Suppressor macrophage (primary cell): ENCODE data around the gene PFN3.

Experiments
- DNase-seq, 4 experiments: peaks; one replicate each; pipeline ENCODE4 v3.0.0-alpha.2; 2020 to 2022

PFN3 gene

DNA sequence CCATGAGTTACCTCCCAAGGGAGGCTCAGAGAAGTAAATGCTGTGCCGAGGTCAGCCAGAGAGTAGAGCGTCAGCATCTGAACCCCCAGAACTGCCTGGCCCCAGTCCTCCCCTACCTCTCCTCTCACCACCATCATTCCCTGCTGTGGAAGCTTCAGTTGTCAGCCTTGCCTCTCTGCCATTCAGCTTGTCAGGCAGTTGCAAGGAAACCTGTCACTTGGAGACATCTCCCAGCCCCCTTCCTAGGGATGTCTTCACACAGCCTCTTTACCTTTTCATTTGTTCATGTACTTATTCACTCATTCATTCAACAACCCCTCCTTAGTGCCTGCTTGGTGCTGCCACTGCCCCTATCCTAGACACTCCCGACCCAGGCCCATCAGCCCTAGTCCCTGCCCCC lies 40.6 kb downstream of the PFN3 start:
- no peak for DNase-seq

DNA sequence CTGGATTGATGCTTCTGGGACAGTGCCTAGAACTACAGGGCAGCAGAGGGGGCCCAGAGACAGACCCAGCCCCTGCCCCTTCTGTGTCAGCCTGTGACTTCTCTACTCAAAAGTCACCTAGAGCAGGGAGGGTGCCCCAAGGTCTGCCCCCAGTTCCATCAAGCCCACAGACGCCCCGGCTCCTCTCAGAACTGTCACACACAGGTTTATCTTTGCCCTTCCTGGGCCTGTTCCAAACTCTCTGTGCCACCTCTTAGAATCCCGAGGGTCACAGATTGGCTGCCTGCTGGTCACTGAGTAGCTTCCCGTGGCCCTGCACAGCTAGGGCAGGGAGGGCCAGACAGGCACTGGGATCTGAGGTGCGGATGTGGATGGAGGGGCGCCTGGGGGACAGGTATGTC lies 41.0 kb downstream of the PFN3 start:
- DNase-seq = no peak

- peak in 1 of 4 experiments; percentile 29 for DNase-seq
These were observed 42.1 kb downstream of the PFN3 start for GRCh38 chr5:177358370-177358819.

GRCh38 chr5:177357459-177358351 lies 42.8 kb downstream of the PFN3 start, which contains the start of gene RGS14:
Gene RGS14, plus strand, starts transcription at chr5:177357924. Its CDS starts 101 bp downstream, at chr5:177358025.
- DNase-seq = peak; percentile 77 to 93 (median 88)

DNA sequence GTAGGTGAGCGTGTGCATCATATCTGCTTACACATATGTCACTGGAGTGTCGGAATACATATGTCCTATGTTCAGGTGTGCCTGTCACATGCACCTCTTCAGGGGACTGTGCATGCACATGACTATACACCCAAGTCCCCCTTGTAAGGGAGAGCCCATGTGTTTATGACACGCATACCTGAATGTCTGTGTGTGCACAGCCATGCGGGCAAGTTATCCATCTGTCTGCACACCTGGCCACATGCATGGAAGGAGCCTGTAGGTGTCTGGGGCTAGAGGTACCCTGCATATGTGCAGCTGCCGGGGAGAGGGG lies 43.4 kb downstream of the PFN3 start:
- no peak for DNase-seq

DNA sequence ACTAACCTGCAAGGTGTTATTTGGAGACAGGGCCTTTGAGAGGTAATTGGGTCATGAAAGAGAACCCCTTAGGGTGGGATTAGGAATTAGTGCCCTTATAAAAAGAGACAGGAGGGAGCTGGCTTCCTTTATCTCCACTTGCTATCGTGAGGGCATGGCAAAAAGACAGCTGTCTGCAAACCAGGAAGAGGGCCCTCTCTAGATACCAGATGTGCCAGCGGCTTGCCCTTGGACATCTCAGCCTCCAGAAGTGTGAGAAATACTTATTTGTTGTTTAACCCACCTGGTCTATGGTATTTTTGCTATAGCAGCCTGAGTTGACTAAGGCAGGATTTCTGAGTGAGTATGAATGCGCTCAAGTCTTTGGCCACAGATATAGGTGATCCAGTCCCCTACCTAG lies 43.7 kb downstream of the PFN3 start:
- peak in 1 of 4 experiments; percentile 36 for DNase-seq

GRCh38 chr5:177355868-177356168 lies 44.6 kb downstream of the PFN3 start:
- peak in 3 of 4 experiments; percentile 42 to 57 (median 56) for DNase-seq

GRCh38 chr5:177355162-177355867 lies 45.1 kb downstream of the PFN3 start:
- DNase-seq = no peak

GRCh38 chr5:177354711-177355110 lies 45.8 kb downstream of the PFN3 start:
- DNase-seq = peak; percentile 69 to 80 (median 78)

DNA sequence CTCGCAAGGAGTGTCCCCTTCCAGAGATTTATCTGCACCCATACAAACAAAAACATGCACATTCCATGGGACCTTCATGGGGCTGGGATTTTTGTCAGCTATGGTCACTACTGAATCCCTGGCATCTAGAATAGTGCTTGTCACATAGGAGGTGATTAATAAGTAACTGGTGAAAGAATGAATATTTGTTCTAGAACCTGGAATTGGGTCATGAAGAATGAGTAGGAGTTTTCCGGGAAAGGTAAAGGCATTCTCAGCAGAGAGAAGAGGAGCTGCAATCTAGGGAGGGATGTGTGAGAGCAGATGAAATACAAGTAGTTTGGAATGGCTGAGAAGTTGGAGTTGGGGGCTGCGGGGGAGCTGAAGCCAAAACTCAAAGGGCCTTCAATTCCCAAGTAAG lies 46.2 kb downstream of the PFN3 start:
- no peak for DNase-seq

DNA sequence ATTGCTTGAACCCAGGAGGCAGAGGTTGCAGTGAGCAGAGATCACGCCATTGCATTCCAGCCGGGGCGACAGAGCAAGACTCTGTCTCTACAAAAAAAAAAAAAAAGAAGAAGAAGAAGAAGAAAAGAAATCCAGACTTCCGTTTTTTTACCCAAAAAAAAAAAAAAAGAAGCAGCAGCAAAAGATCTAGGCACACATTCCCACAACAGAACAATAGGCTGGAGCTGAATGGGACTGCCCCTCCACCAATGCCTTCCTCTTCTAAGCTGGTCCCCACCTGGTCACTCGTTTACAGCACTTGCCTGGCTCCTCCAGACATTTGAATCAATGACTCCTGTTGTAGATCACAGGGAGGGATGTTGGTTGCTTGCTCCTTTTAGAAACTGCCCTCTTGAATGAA lies 47.4 kb downstream of the PFN3 start:
- DNase-seq = peak; percentile 35 to 77 (median 65)

DNA sequence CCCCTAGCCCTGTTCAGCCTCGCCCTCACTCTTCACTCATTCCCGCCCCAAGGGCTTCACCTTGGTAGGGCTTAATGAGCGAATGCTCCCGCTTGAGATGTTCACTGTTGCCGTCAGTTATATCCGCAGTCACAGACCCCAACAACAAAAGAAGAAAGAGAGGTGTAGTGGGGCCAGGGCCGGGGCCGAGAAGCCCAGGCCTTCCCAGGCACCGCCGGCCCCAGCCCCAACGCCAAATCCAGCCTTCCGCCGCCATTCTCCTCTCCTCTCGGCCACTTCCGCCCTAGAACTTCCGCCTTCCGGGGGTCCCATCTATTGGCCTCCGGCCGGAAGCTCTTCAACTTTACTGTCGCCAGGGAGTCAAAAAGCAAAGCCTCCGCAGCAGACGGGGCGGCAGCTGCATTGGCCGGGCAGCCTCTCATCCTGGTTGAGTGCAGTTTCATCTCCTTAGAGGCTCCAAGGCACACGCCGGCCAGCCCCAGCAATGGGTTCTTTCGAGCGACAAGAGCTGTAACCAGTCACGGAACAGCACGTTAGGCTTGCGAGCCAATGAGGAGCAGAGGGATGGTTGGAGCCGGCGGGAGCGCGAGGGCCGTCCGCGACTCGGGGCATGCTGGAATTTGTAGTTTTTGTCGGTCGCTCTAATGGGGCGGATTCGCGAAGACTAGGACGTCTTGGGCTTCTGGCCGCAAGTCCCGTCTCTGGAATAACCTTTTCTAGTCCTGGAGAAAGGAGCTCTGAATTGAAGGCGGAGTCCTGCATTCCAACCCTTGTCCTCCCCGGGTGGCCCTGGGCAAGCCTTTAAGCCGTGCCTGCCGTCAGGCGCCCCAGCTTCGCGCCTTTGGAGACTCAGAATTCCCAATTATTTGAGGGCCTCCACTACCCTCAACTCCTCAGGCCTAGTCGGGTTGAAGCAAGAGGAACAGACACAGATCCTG lies 48.8 kb downstream of the PFN3 start, which contains the start of gene LMAN2:
Gene LMAN2 (minus strand): TSS at position 277 of the 938 bp plus-strand sequence. CDS start 21 bp downstream, at position 256.
- peak; percentile 93 to 97 (median 97) for DNase-seq

DNA sequence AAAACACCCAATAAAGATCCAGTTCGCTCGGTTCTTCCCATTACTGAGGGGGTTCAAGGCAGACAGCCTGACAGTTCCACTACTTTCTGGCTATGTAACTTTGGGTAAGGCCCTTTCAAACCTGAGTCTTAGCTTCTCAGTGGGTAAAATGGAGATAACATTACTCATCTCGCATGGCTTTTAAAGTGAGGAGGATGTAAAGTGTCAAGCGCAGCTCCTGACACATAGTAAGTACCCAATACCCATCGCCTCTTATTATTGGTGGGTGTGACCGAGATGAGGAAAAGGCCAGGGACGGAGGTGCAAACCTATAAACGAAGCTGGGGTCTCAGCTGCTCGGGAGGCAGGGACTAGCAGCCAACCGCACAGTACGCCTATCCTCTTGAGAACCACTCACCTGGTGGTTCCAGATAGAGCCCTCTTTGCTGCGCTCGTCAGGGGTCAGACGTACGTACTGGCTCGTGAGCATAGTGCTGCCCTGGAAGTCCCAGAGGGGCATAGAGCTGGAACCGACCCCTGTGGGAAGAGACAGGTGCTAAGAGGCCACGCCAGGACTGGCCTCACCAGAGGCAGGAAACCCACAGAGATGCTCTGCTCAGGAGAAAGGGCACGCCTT lies 49.6 kb downstream of the PFN3 start:
- DNase-seq = no peak
